GM12872 (cell line): Measurements from ENCODE around the gene SLC6A17.

Experiments
- CTCF ChIP-seq: IDR thresholded peaks from 3 replicates; pipeline ENCODE4 v1.5.1; 2011; ENCODE audit warnings: low read depth, mild to moderate bottlenecking, low read length, moderate library complexity; ENCODE audit not compliant: insufficient read depth

SLC6A17 gene

DNA sequence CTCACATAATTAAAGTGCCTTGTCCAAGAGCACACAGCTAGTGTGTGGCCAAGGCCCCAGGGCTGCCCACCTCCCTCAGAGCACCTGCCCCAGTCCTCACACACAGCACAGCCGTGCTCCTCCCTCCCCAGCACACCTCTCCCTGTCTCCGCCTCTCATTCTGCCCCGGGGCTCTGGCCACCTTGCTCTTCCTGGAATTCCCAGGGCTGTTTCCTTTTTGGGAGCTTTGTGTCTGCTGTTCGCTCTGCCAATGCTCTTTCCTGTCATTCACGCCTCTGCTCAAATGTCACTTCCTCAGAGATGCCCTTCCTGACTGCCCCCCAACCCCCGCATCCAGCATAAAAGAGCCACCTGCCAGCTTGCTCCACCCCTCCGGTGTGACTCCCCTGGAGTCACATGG is 13.3 kb downstream of the SLC6A17 start:
- no peak for TF ChIP-seq CTCF

- no peak for TF ChIP-seq CTCF
Observed at GRCh38 chr1:110164725-110165350, 14.5 kb downstream of the SLC6A17 start.

- no peak for TF ChIP-seq CTCF
Observed at GRCh38 chr1:110165761-110166231, 15.5 kb downstream of the SLC6A17 start.

DNA sequence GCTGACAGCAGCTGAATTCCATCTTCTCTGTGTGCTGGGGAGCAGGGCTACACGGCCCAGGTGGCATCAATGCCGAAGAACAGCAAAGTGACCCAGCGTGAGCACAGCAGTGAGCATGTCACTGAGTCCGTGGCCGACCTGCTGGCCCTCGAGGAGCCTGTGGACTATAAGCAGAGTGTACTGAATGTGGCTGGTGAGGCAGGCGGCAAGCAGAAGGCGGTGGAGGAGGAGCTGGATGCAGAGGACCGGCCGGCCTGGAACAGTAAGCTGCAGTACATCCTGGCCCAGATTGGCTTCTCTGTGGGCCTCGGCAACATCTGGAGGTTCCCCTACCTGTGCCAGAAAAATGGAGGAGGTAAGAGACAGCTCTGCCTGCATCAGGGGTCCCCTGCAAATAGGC is 16.6 kb downstream of the SLC6A17 start:
- no peak for TF ChIP-seq CTCF

GRCh38 chr1:110170766-110171733 is 20.8 kb downstream of the SLC6A17 start:
- no peak for TF ChIP-seq CTCF

GRCh38 chr1:110172001-110172400 is 21.7 kb downstream of the SLC6A17 start:
- no peak for TF ChIP-seq CTCF

DNA sequence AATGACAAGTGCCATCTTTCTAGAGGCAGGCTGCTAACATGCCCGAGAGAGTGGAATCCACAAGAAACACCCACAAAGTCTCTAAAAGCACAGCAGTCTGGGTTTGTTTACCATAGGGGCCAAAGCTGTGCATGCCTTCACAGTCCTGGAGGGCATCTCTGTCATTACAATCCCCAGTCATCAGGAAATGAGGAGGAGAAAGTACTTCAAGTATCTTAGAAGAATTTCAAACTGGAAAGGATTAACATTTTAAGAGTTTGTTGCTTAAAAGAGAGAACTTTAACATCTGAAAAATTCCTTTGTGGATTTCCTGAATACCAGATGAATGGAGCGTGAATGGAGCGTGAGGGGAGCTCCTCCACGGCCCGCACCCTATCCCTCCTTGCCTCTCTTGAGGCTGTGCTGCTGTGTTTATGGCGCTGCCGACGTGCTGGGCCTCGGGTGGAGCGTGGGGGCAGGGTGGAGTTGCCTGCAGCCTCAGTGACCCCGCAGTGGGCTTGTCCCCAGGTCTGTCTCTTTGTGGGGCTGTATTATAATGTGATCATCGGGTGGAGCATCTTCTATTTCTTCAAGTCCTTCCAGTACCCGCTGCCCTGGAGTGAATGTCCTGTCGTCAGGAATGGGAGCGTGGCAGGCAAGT is 23.3 kb downstream of the SLC6A17 start:
- TF ChIP-seq CTCF = no peak
